ENCODE data around the gene NHSL1.

GRCh38 chr6:138419766-138420165 is 79.5 kb downstream of the NHSL1 start:
- TF ChIP-seq POLR2A (IDR thresholded peaks at IDR 0.05; ENCODE audit: low read depth, low read length) (no peak), POLR2AphosphoS5 (IDR thresholded peaks at IDR 0.05; ENCODE audit: low read depth, low read length) (no peak)

Data from GM12892 (cell line).